ENCODE data around the gene EOLA1. TPM values are rescaled to one million over a fixed set of nuclear protein-coding genes. Genes with fewer than 3 reads are reported as not detected.

Gene EOLA1
- total RNA-seq, 1 experiment from 2014 or later = 17.8 TPM

DNA sequence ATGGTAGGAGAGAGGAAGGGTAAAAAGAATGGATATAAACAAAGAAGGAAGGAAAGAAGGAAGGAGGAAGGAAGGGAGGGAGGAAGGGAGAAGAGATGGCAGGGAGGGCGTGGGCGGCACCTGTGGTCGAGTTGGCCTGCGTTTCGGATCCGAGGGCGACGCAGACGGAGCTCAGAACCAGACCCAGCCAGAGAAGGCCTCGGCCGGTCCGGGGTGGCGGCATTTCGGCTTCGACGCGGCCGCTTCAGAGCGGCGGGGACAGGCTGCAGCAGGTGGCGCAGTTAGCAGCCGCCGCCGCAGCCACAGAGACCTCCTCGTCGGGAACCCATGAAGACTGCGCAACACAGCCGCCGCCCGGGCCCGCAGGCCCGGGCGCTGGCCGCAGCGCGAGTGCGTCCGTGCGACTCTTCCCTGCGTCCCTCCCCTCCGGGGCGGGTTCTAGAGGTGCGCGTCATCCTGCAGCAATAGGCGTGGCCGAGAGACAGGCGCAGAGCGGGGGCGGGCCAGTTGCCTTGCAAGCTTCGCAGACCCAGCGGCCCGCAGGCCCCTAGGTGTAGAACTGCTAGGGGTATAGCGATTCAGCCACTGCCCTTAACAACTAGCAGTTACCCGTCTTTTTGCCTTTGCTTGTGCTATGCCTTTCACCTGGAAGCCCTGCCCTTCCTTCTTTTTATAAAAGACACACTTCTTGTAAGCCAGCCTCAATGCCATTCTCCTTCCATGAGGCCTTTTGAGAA lies 35.7 kb upstream of the EOLA1 start, which contains the start of gene IDS:
IDS (minus strand) TSS at position 392 of the 737 bp plus-strand sequence; CDS start at position 223, 169 bp downstream.
- Mint-ChIP-seq H3K4me1 (ENCODE audit: low read depth, unreplicated experiment) (peaks cover 22% of the 10 kb centered on the region), H3K27ac (ENCODE audit: unreplicated experiment) (peak within 1 kb of the TSS; percentile 90), H3K27me3 (ENCODE audit: unreplicated experiment) (peaks cover 14% of the 10 kb centered on the region), H3K9me3 (ENCODE audit: low read depth, unreplicated experiment) (no peaks in the 10 kb centered on the region), H3K36me3 (ENCODE audit: insufficient read depth, unreplicated experiment) (peaks cover 31% of the 10 kb centered on the region), H3K4me3 (ENCODE audit: low read depth, unreplicated experiment) (peak within 1 kb of the TSS; percentile 74)
- no TSS peak for BruUV-seq (replicated peaks)
- TF ChIP-seq, protein P1, sequence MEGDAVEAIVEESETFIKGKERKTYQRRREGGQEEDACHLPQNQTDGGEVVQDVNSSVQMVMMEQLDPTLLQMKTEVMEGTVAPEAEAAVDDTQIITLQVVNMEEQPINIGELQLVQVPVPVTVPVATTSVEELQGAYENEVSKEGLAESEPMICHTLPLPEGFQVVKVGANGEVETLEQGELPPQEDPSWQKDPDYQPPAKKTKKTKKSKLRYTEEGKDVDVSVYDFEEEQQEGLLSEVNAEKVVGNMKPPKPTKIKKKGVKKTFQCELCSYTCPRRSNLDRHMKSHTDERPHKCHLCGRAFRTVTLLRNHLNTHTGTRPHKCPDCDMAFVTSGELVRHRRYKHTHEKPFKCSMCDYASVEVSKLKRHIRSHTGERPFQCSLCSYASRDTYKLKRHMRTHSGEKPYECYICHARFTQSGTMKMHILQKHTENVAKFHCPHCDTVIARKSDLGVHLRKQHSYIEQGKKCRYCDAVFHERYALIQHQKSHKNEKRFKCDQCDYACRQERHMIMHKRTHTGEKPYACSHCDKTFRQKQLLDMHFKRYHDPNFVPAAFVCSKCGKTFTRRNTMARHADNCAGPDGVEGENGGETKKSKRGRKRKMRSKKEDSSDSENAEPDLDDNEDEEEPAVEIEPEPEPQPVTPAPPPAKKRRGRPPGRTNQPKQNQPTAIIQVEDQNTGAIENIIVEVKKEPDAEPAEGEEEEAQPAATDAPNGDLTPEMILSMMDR (IDR thresholded peaks at IDR 0.05; ENCODE audit: unreplicated experiment) = no peak
- intact Hi-C loops (cut with micrococcal nuclease; ENCODE audit: unreplicated experiment) = no loop called here
- peak; percentile 91 for DNase-seq
- CTCF ChIA-PET = no interaction called here

DNA sequence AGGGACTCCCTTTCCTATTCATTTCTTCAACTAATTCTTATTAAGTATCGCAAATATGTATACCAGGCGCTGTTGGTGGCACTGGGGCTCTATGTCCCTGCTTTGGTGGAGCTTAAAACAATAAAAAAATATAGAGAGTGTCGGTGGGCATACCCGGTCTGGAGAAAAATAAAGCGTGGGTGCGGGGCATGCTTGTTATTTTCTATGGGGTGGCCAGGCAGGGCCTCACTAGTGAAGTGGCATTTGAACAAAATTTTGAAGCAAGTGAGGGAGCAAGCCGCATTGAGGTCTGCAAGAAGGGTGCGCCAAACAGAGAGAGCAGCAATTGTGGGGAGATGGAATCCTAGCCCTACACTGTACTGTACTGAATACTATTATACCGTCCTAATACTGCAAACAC lies 35.1 kb upstream of the EOLA1 start:
- TF ChIP-seq, protein P1 (IDR thresholded peaks at IDR 0.05; ENCODE audit: unreplicated experiment) = no peak
- Mint-ChIP-seq H3K4me1 (ENCODE audit: low read depth, unreplicated experiment) (peaks cover 28% of the 10 kb centered on the region), H3K27ac (ENCODE audit: unreplicated experiment) (peak overlapping the region; percentile 82), H3K27me3 (ENCODE audit: unreplicated experiment) (peaks cover 19% of the 10 kb centered on the region), H3K9me3 (ENCODE audit: low read depth, unreplicated experiment) (no peaks in the 10 kb centered on the region), H3K36me3 (ENCODE audit: insufficient read depth, unreplicated experiment) (peaks cover 30% of the 10 kb centered on the region), H3K4me3 (ENCODE audit: low read depth, unreplicated experiment) (peak overlapping the region; percentile 74)
- CTCF ChIA-PET = no interaction called here
- no TSS peak for BruUV-seq (replicated peaks)
- intact Hi-C loops (cut with micrococcal nuclease; ENCODE audit: unreplicated experiment) = no loop called here
- no peak for DNase-seq

DNA sequence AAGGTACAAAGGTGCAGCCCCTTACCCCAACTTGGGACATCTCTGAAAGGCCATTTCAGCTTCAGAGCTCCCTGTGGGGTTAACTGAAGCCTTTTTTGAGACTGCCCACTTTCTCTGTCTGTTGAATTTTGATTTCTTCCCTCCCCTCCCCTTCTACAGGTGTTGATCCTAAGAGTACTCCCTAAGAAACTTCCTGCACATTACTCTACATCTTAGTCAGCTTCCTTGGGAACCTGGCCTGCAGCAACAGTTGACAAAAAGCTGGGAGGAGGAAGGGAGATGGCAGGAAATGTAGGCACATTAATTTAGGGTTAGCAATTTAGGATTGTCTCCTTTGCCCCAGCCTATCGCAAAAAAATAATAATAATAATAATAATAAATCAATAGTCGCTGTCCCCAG lies 34.5 kb upstream of the EOLA1 start:
- BruUV-seq (replicated peaks) = no TSS peak
- no peak for DNase-seq
- no peaks in the 10 kb centered on the region for H3K9me3 Mint-ChIP-seq (ENCODE audit: low read depth, unreplicated experiment)
- H3K27ac Mint-ChIP-seq (ENCODE audit: unreplicated experiment) = no peak overlapping the region
- CTCF ChIA-PET = no interaction called here
- peaks cover 34% of the 10 kb centered on the region for H3K4me1 Mint-ChIP-seq (ENCODE audit: low read depth, unreplicated experiment)
- TF ChIP-seq, protein P1 (IDR thresholded peaks at IDR 0.05; ENCODE audit: unreplicated experiment) = no peak
- intact Hi-C loops (cut with micrococcal nuclease; ENCODE audit: unreplicated experiment) = no loop called here
- no peak overlapping the region for H3K4me3 Mint-ChIP-seq (ENCODE audit: low read depth, unreplicated experiment)
- H3K27me3 Mint-ChIP-seq (ENCODE audit: unreplicated experiment) = peaks cover 21% of the 10 kb centered on the region
- H3K36me3 Mint-ChIP-seq (ENCODE audit: insufficient read depth, unreplicated experiment) = peaks cover 34% of the 10 kb centered on the region

DNA sequence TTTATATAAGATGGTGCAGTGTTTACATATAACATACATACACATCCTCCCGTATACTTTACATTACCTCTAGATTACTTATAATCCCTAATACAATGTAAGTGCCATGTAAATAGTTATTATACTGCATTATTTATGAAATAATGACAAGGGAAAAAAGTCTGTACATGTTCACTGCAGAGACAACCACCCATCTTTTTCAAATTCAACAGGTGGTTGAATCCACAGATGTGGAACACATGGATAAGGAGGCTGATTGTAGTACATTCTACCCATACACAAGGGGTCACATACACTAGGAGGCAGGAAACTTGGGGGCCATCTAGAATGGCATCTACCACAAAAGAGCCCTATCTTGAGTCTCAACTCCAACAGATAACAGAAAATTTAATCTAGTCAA lies 32.3 kb upstream of the EOLA1 start:
- peaks cover 21% of the 10 kb centered on the region for H3K27me3 Mint-ChIP-seq (ENCODE audit: unreplicated experiment)
- H3K4me1 Mint-ChIP-seq (ENCODE audit: low read depth, unreplicated experiment) = peaks cover 39% of the 10 kb centered on the region
- no peak overlapping the region for H3K4me3 Mint-ChIP-seq (ENCODE audit: low read depth, unreplicated experiment)
- intact Hi-C loops (cut with micrococcal nuclease; ENCODE audit: unreplicated experiment) = no loop called here
- TF ChIP-seq, protein P1 (IDR thresholded peaks at IDR 0.05; ENCODE audit: unreplicated experiment) = no peak
- peaks cover 25% of the 10 kb centered on the region for H3K36me3 Mint-ChIP-seq (ENCODE audit: insufficient read depth, unreplicated experiment)
- CTCF ChIA-PET = interaction anchor here (0.5 kb wide), 1 partner anchor 32 kb away, joined by 7 read pairs; the partner anchor contains the start of gene EOLA1
- H3K9me3 Mint-ChIP-seq (ENCODE audit: low read depth, unreplicated experiment) = no peaks in the 10 kb centered on the region
- H3K27ac Mint-ChIP-seq (ENCODE audit: unreplicated experiment) = no peak overlapping the region
- no peak for DNase-seq
- BruUV-seq (replicated peaks) = no TSS peak
